ENCODE data around the gene MDFI.

MDFI gene

GRCh38 chr6:41670703-41671360 is 32.6 kb downstream of the MDFI start:
- H3K9me3 ChIP-seq (ENCODE audit: control insufficient read depth, insufficient read depth, low read length), result no peaks in the 10 kb centered on the region
- H3K9ac ChIP-seq (ENCODE audit: low read depth, low read length), result no peak overlapping the region
- no peaks in the 10 kb centered on the region for H3K36me3 ChIP-seq (ENCODE audit: control insufficient read depth, insufficient read depth, low read length)
- H3K4me3 ChIP-seq (ENCODE audit: low read depth, low read length), result no peak overlapping the region
- H3K4me1 ChIP-seq (ENCODE audit: control insufficient read depth, insufficient read depth, low read length), result no peaks in the 10 kb centered on the region
- H3K27me3 ChIP-seq (ENCODE audit: control insufficient read depth, insufficient read depth, low read length), result peaks cover 3% of the 10 kb centered on the region

- Histone ChIP-seq H3K27me3 (ENCODE audit: control insufficient read depth, insufficient read depth, low read length) (peaks cover 3% of the 10 kb centered on the region), H3K36me3 (ENCODE audit: control insufficient read depth, insufficient read depth, low read length) (no peaks in the 10 kb centered on the region), H3K4me1 (ENCODE audit: control insufficient read depth, insufficient read depth, low read length) (no peaks in the 10 kb centered on the region)
Observed at GRCh38 chr6:41671376-41671775, 33.1 kb downstream of the MDFI start.

GRCh38 chr6:41672016-41672415 is 33.7 kb downstream of the MDFI start:
- Histone ChIP-seq H3K27me3 (ENCODE audit: control insufficient read depth, insufficient read depth, low read length) (peaks cover 7% of the 10 kb centered on the region), H3K36me3 (ENCODE audit: control insufficient read depth, insufficient read depth, low read length) (no peaks in the 10 kb centered on the region), H3K9me3 (ENCODE audit: control insufficient read depth, insufficient read depth, low read length) (no peaks in the 10 kb centered on the region), H3K4me1 (ENCODE audit: control insufficient read depth, insufficient read depth, low read length) (no peaks in the 10 kb centered on the region), H3K9ac (ENCODE audit: low read depth, low read length) (no peak overlapping the region), H3K4me3 (ENCODE audit: low read depth, low read length) (no peak overlapping the region)

More at GRCh38 chr6:41671376-41671775, 33.1 kb downstream of the MDFI start:
- Histone ChIP-seq H3K9ac (ENCODE audit: low read depth, low read length) (no peak overlapping the region), H3K9me3 (ENCODE audit: control insufficient read depth, insufficient read depth, low read length) (no peaks in the 10 kb centered on the region), H3K4me3 (ENCODE audit: low read depth, low read length) (no peak overlapping the region)

- H3K4me3 ChIP-seq (ENCODE audit: low read depth, low read length), result no peak overlapping the region
- H3K9ac ChIP-seq (ENCODE audit: low read depth, low read length), result no peak overlapping the region
- H3K36me3 ChIP-seq (ENCODE audit: control insufficient read depth, insufficient read depth, low read length), result no peaks in the 10 kb centered on the region
- peaks cover 3% of the 10 kb centered on the region for H3K4me1 ChIP-seq (ENCODE audit: control insufficient read depth, insufficient read depth, low read length)
- H3K27me3 ChIP-seq (ENCODE audit: control insufficient read depth, insufficient read depth, low read length), result peaks cover 4% of the 10 kb centered on the region
- no peaks in the 10 kb centered on the region for H3K9me3 ChIP-seq (ENCODE audit: control insufficient read depth, insufficient read depth, low read length)
Observed at GRCh38 chr6:41672816-41673703, 34.8 kb downstream of the MDFI start.

- H3K4me3 ChIP-seq (ENCODE audit: low read depth, low read length), result no peak overlapping the region
- H3K9ac ChIP-seq (ENCODE audit: low read depth, low read length), result no peak overlapping the region
- no peaks in the 10 kb centered on the region for H3K9me3 ChIP-seq (ENCODE audit: control insufficient read depth, insufficient read depth, low read length)
- H3K4me1 ChIP-seq (ENCODE audit: control insufficient read depth, insufficient read depth, low read length), result peaks cover 3% of the 10 kb centered on the region
- H3K36me3 ChIP-seq (ENCODE audit: control insufficient read depth, insufficient read depth, low read length), result no peaks in the 10 kb centered on the region
- peaks cover 4% of the 10 kb centered on the region for H3K27me3 ChIP-seq (ENCODE audit: control insufficient read depth, insufficient read depth, low read length)
Observed at GRCh38 chr6:41673704-41674000, 35.4 kb downstream of the MDFI start.

- Histone ChIP-seq H3K27me3 (ENCODE audit: control insufficient read depth, insufficient read depth, low read length) (peaks cover 4% of the 10 kb centered on the region), H3K9me3 (ENCODE audit: control insufficient read depth, insufficient read depth, low read length) (no peaks in the 10 kb centered on the region), H3K4me3 (ENCODE audit: low read depth, low read length) (no peak overlapping the region), H3K36me3 (ENCODE audit: control insufficient read depth, insufficient read depth, low read length) (no peaks in the 10 kb centered on the region), H3K9ac (ENCODE audit: low read depth, low read length) (no peak overlapping the region), H3K4me1 (ENCODE audit: control insufficient read depth, insufficient read depth, low read length) (peaks cover 3% of the 10 kb centered on the region)
Observed at GRCh38 chr6:41674231-41675000, 36.1 kb downstream of the MDFI start.

GRCh38 chr6:41675176-41675775 is 37.0 kb downstream of the MDFI start:
- H3K4me3 ChIP-seq (ENCODE audit: low read depth, low read length), result no peak overlapping the region
- no peaks in the 10 kb centered on the region for H3K9me3 ChIP-seq (ENCODE audit: control insufficient read depth, insufficient read depth, low read length)
- no peak overlapping the region for H3K9ac ChIP-seq (ENCODE audit: low read depth, low read length)
- H3K4me1 ChIP-seq (ENCODE audit: control insufficient read depth, insufficient read depth, low read length), result peaks cover 4% of the 10 kb centered on the region
- peaks cover 4% of the 10 kb centered on the region for H3K27me3 ChIP-seq (ENCODE audit: control insufficient read depth, insufficient read depth, low read length)
- H3K36me3 ChIP-seq (ENCODE audit: control insufficient read depth, insufficient read depth, low read length), result no peaks in the 10 kb centered on the region

GRCh38 chr6:41675992-41676391 is 37.7 kb downstream of the MDFI start:
- Histone ChIP-seq H3K4me3 (ENCODE audit: low read depth, low read length) (no peak overlapping the region), H3K9ac (ENCODE audit: low read depth, low read length) (no peak overlapping the region), H3K36me3 (ENCODE audit: control insufficient read depth, insufficient read depth, low read length) (no peaks in the 10 kb centered on the region), H3K9me3 (ENCODE audit: control insufficient read depth, insufficient read depth, low read length) (no peaks in the 10 kb centered on the region), H3K4me1 (ENCODE audit: control insufficient read depth, insufficient read depth, low read length) (peaks cover 6% of the 10 kb centered on the region), H3K27me3 (ENCODE audit: control insufficient read depth, insufficient read depth, low read length) (peaks cover 4% of the 10 kb centered on the region)

- H3K4me3 ChIP-seq (ENCODE audit: low read depth, low read length), result no peak overlapping the region
- no peaks in the 10 kb centered on the region for H3K9me3 ChIP-seq (ENCODE audit: control insufficient read depth, insufficient read depth, low read length)
- no peak overlapping the region for H3K9ac ChIP-seq (ENCODE audit: low read depth, low read length)
- H3K36me3 ChIP-seq (ENCODE audit: control insufficient read depth, insufficient read depth, low read length), result no peaks in the 10 kb centered on the region
- H3K4me1 ChIP-seq (ENCODE audit: control insufficient read depth, insufficient read depth, low read length), result peaks cover 6% of the 10 kb centered on the region
- H3K27me3 ChIP-seq (ENCODE audit: control insufficient read depth, insufficient read depth, low read length), result peaks cover 4% of the 10 kb centered on the region
Observed at GRCh38 chr6:41676431-41676830, 38.2 kb downstream of the MDFI start.

- Histone ChIP-seq H3K9ac (ENCODE audit: low read depth, low read length) (no peak overlapping the region), H3K36me3 (ENCODE audit: control insufficient read depth, insufficient read depth, low read length) (no peaks in the 10 kb centered on the region), H3K4me3 (ENCODE audit: low read depth, low read length) (no peak overlapping the region), H3K27me3 (ENCODE audit: control insufficient read depth, insufficient read depth, low read length) (peaks cover 4% of the 10 kb centered on the region), H3K4me1 (ENCODE audit: control insufficient read depth, insufficient read depth, low read length) (peaks cover 8% of the 10 kb centered on the region), H3K9me3 (ENCODE audit: control insufficient read depth, insufficient read depth, low read length) (no peaks in the 10 kb centered on the region)
Observed at GRCh38 chr6:41677124-41677921, 39.1 kb downstream of the MDFI start.
